A375 (cell line): Measurements from ENCODE around the gene INPP5F. TPM values are rescaled to one million over a fixed set of nuclear protein-coding genes. Genes with fewer than 3 reads are reported as not detected.

ENCODE experiments used
- small RNA-seq: library from RNA; depleted of rRNA; stranded (forward); fragments of <200 nt; gene quantifications from one replicate; pipeline ENCODE3, GENCODE V24; 2014
- total RNA-seq: library from RNA; depleted of rRNA; stranded (reverse); fragments of >200 nt; shearing (Covaris generic); gene quantifications from 2 replicates; pipeline ENCODE4 v1.2.3, GENCODE V29; 2014; rRNA removed

The INPP5F gene
- total RNA-seq = 95.6 and 100.0 TPM in 2 replicates

DNA sequence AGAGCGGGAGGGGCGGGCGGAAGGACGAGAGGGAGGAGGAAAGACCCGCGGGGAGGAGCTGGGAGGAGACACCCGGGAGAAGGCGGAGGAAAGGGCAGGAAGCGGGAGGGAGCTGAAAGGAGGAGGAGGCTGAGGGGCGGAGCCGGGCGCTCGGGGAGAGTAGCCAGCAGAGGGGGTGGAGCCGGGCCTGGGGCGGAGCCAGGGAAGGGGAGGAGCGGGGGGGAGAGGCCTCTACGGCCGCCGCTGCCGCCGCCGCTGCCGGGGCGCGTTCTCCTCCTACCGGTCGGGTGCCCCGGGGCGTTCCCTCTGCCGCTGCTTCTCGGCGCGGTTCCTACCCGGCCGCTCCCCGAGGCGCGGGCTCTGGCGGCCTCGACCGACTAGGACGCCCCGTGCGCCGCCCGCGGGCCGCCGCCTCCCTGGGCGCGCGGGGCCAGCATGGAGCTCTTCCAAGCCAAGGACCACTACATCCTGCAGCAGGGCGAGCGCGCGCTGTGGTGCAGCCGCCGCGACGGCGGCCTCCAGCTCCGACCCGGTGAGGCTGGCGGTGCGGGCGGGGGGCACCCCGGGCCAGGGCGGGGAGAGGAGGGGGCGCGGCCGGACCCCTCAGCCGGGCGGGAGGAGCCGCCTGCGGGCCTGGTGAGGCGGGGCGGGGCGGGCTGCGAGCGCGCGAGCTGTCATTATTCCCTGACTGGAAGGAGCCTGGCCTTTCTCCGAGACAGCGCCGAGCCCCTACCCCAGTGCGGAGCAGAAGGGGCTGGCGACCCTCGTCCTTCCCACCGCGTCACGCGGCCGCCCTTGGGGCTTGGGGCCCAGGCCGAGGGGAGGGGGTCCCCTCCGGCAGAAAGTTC lies at the start of gene INPP5F:
Gene INPP5F (plus strand): TSS at position 223 of the 848 bp plus-strand sequence. CDS start 213 bp downstream, at position 436.

DNA sequence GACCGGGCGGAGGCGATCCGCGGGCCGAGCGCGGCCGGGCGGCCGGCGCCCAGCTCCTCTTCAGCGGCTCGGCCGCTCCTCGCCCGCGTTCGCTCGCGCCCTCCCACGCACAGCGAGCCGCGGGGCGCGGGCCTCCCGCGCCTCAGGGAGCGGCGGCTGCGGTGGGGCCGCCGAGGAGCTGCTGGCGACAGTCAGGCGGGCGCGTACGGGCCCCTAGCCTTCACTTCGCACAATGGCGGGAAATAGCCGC lies 146.7 kb downstream of the INPP5F start, which contains the start of gene MCMBP:
Gene MCMBP (minus strand): TSS at position 234 of the 250 bp plus-strand sequence. CDS start 259 bp downstream, outside the sequence.

Small RNAs within 50 kb of the gene (small RNA-seq; reads per million reads assigned to genes)
- gene RN7SL846P = not detected

Other genes starting within 250 kb of the INPP5F start
- 14.1 and 20.5 TPM in 2 replicates for gene RGS10, start 183.3 kb upstream of the INPP5F start, total RNA-seq
- gene TIAL1, start 129.1 kb upstream of the INPP5F start, total RNA-seq = 54.3 and 57.8 TPM in 2 replicates
- gene BAG3, start 74.7 kb upstream of the INPP5F start, total RNA-seq = 34.1 and 40.2 TPM in 2 replicates
- 51.4 and 58.1 TPM in 2 replicates for gene MCMBP, start 146.8 kb downstream of the INPP5F start, total RNA-seq
- gene SEC23IP, start 166.7 kb downstream of the INPP5F start, total RNA-seq = 51.0 and 76.4 TPM in 2 replicates